H1 (cell line): ENCODE results near the gene WDR11. TPM values are rescaled to one million over a fixed set of nuclear protein-coding genes. Genes with fewer than 3 reads are reported as not detected.

Source experiments
- CHD2 ChIP-seq: IDR thresholded peaks from 2 replicates; pipeline ENCODE4 v1.6.1; 2012; ENCODE audit warnings: low read length, improper control_type of control experiment
- CHD7 ChIP-seq: fragments of 300-600 bp; sonication (generic); IDR thresholded peaks from 2 replicates; pipeline ENCODE4 v1.7.1; 2012; ENCODE audit warnings: low read length, moderate library complexity, mild to moderate bottlenecking, inconsistent platforms; ENCODE audit not compliant: insufficient replicate concordance
- EZH2 ChIP-seq: fragments of 200-600 bp; sonication (generic); IDR thresholded peaks from 2 replicates; pipeline ENCODE4 v1.7.1; 2012; ENCODE audit warnings: low read depth, mild to moderate bottlenecking, moderate library complexity, low read length, inconsistent platforms; ENCODE audit not compliant: severe bottlenecking
- GTF2F1 ChIP-seq: IDR thresholded peaks from 2 replicates; pipeline ENCODE4 v1.6.1; 2012; ENCODE audit warnings: low read depth, low read length, improper control_type of control experiment, borderline replicate concordance
- HDAC2 ChIP-seq, 2 experiments: fragments of 300-600 bp in 1 of 2; sonication (generic) in 1 of 2; IDR thresholded peaks; 2 replicates each; pipeline ENCODE4 v1.6.1; 2011 to 2012; ENCODE audit warnings: low read depth in 2 of 2, low read length in 2 of 2, mild to moderate bottlenecking in 2 of 2, moderate library complexity in 2 of 2, borderline replicate concordance in 1 of 2, inconsistent platforms in 1 of 2
- KDM4A ChIP-seq: IDR thresholded peaks from one replicate; pipeline ENCODE4 v1.7.1; 2012; ENCODE audit warnings: low read depth, mild to moderate bottlenecking, moderate library complexity, low read length, inconsistent platforms; ENCODE audit not compliant: severe bottlenecking
- RBBP5 ChIP-seq: IDR thresholded peaks from 2 replicates; pipeline ENCODE4 v1.7.1; 2012; ENCODE audit warnings: low read depth, mild to moderate bottlenecking, inconsistent platforms, low read length, moderate library complexity, borderline replicate concordance
- TEAD4 ChIP-seq: IDR thresholded peaks from 2 replicates; pipeline ENCODE4 v1.6.1; 2012; ENCODE audit warnings: low read depth, low read length, inconsistent platforms, mixed read lengths
- polyA plus RNA-seq, 7 experiments: library from polyadenylated mRNA; depleted of rRNA in 3 of 7; stranded (reverse) in 5 of 7; unstranded in 2 of 7; fragments of >200 nt in 5 of 7; fragments of 200-250 nt in 2 of 7; gene quantifications; 1 replicate in 5 of 7; 2 replicates in 1 of 7; 4 replicates in 1 of 7; pipeline versions ENCODE4 v1.2.1 to v1.2.3, GENCODE V29; 2011 to 2013; ENCODE audit warnings: missing spikeins in 2 of 7, mixed read lengths in 2 of 7
- total RNA-seq: library from RNA; stranded (reverse); fragmentation: NEBNext Ultra II Directional; extraction: Animal tissue kit (Norgen Biotek cat#: 25700); gene quantifications from 2 replicates; pipeline ENCODE4 v1.2.1, GENCODE V29; 2021

WDR11 gene
- total and polyA plus RNA-seq, 2 of the 8 experiments (the other 6 are each of a cell fraction or from before 2014, with no cell fraction given) = 39.7 to 41.9 TPM

GRCh38 chr10:120850911-120851865 lies at the start of gene WDR11 (continued):
- TF ChIP-seq CHD7 (no peak), RBBP5 (peak; percentile 77; the same call in 1 of the 2 replicates), CHD2 (peak; percentile 33; the same call in 1 of the 2 replicates), GTF2F1 (no peak), TEAD4 (peak; percentile 47; the same call in 1 of the 2 replicates), EZH2 (no peak), HDAC2 (IDR thresholded peaks at IDR 0.05; ENCODE audit: borderline replicate concordance in 1 of 2, low read depth in 2 of 2, low read length in 2 of 2) (peak; percentile 70 to 82; a peak in 2 of 4 replicates), KDM4A (peak; percentile 59)
